SK-N-SH treated with all-trans-retinoic acid at 6 μM for 48 hours (cell line): Measurements from ENCODE around the gene MAP2.

Experiments used
- ARNTL ChIP-seq: fragments of 450-650 bp; formaldehyde crosslinking; IDR thresholded peaks from 2 replicates; pipeline ENCODE4 v1.5.0; 2020; ENCODE audit warnings: low read depth, mild to moderate bottlenecking, moderate library complexity, borderline replicate concordance
- ZFP3 ChIP-seq: fragments of 250-450 bp; sonication (Bioruptor Pico); IDR thresholded peaks from 2 replicates; pipeline ENCODE4 v1.5.0; 2020; ENCODE audit warnings: mild to moderate bottlenecking, moderate library complexity
- ZFP30 ChIP-seq: fragments of 450-650 bp; formaldehyde crosslinking; IDR thresholded peaks from 2 replicates; pipeline ENCODE4 v1.5.0; 2022; ENCODE audit warnings: mild to moderate bottlenecking, moderate library complexity
- ZNF8 ChIP-seq: fragments of 450-650 bp; formaldehyde crosslinking; IDR thresholded peaks from 2 replicates; pipeline ENCODE4 v1.5.0; 2020; ENCODE audit warnings: mild to moderate bottlenecking, moderate library complexity
- TF ChIP-seq, protein P1 (sequence below): fragments of 250-450 bp; sonication (Bioruptor Pico); IDR thresholded peaks from 2 replicates; pipeline ENCODE4 v1.8.0; 2020; ENCODE audit warnings: mild to moderate bottlenecking, moderate library complexity, borderline replicate concordance

DNA sequence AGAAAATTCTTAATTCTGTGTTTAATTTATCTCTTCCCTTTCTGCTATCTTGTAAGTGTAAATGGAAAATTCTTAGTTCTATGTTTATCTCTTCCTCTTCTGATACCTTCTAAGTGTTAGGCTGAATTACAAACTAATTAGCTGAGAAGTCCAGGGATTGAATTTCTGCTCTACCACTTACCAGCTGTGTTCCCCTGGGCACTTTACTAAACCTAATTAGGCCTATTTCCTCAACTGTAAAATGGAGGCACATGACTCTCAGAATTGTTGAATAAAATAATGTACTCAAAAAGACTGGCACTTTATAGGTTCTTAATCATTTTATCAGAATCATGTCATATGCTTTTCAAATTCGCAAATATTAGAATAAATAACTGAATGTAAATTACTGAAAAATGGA is 146.3 kb downstream of the MAP2 start:
- no peak for TF ChIP-seq ZFP30 (CRISPR knock-in tag)
- TF ChIP-seq ARNTL (CRISPR knock-in tag) = no peak
- TF ChIP-seq, protein P1, sequence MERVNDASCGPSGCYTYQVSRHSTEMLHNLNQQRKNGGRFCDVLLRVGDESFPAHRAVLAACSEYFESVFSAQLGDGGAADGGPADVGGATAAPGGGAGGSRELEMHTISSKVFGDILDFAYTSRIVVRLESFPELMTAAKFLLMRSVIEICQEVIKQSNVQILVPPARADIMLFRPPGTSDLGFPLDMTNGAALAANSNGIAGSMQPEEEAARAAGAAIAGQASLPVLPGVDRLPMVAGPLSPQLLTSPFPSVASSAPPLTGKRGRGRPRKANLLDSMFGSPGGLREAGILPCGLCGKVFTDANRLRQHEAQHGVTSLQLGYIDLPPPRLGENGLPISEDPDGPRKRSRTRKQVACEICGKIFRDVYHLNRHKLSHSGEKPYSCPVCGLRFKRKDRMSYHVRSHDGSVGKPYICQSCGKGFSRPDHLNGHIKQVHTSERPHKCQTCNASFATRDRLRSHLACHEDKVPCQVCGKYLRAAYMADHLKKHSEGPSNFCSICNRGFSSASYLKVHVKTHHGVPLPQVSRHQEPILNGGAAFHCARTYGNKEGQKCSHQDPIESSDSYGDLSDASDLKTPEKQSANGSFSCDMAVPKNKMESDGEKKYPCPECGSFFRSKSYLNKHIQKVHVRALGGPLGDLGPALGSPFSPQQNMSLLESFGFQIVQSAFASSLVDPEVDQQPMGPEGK (CRISPR knock-in tag) = no peak
- TF ChIP-seq ZNF8 (CRISPR knock-in tag) = no peak
- TF ChIP-seq ZFP3 (CRISPR knock-in tag) = no peak
